GM12878 (cell line): ENCODE data around the gene BDP1. TPM values are rescaled to one million over a fixed set of nuclear protein-coding genes. Genes with fewer than 3 reads are reported as not detected.

ENCODE experiments used
- ATAC-seq: fragments of 200-7000 bp; cut with Tn5 transposase; 3 replicates; pipeline ENCODE4 v1.9.1; 2020; ENCODE audit warnings: mild to moderate bottlenecking, moderate library complexity
- BruUV-seq: library from RNA; stranded (reverse); fragments of 400-500 nt; replicated peaks from 2 replicates; lab custom pipeline; 2021; lab: Mats Ljungman, UMichigan
- CTCF ChIA-PET: fragments of 300-600 bp; sonication (Branson Sonifier 250); formaldehyde crosslinking; extraction: SDS; loops from one replicate; lab custom pipeline; 2021; ENCODE audit warnings: inconsistent platforms; lab: Yijun Ruan, JAX
- POLR2A ChIA-PET: fragments of 350-600 bp; formaldehyde crosslinking; extraction: SDS; loops from one replicate; lab custom pipeline; 2021; ENCODE audit warnings: inconsistent platforms; lab: Charles Lee
- RAD21 ChIA-PET: fragments of 300-600 bp; sonication (Branson Sonifier 250); formaldehyde crosslinking; loops from one replicate; lab custom pipeline; 2023; ENCODE audit warnings: antibody characterized with exemption; ENCODE audit not compliant: unreplicated experiment; lab: Charles Lee
- SMC1A ChIA-PET: fragments of 300-600 bp; sonication (Branson Sonifier 250); formaldehyde crosslinking; loops from one replicate; lab custom pipeline; 2023; ENCODE audit not compliant: unreplicated experiment, uncharacterized antibody; lab: Charles Lee
- DNase-seq: peaks from one replicate; pipeline ENCODE4 v3.0.0-alpha.2; 2011; ENCODE audit warnings: low read depth, low spot score
- FAIRE-seq: peaks from 3 replicates; lab custom pipeline; 2011; peaks lifted over from hg19 to GRCh38; lab: Jason Lieb, UNC
- H2AFZ ChIP-seq: 2 replicates; pipeline ENCODE4 v1.6.0; 2011; ENCODE audit warnings: low read depth, low read length, control low read depth; ENCODE audit not compliant: control insufficient read depth
- H3K27ac ChIP-seq: 2 replicates; pipeline ENCODE4 v1.5.1; 2011; ENCODE audit warnings: control low read depth; ENCODE audit not compliant: control insufficient read depth, insufficient read depth
- H3K27me3 ChIP-seq, 2 experiments: replicated peaks in 1 of 2; 2 replicates each; pipeline versions ENCODE4 v1.6.0 to v1.6.1; 2011; ENCODE audit warnings: low read length in 1 of 2; ENCODE audit not compliant: control insufficient read depth in 2 of 2, insufficient read depth in 2 of 2
- H3K36me3 ChIP-seq, 2 experiments: 2 replicates each; pipeline ENCODE4 v1.5.1; 2011; ENCODE audit warnings: low read length in 1 of 2; ENCODE audit not compliant: control insufficient read depth in 2 of 2, insufficient read depth in 2 of 2
- H3K4me1 ChIP-seq: 2 replicates; pipeline ENCODE4 v1.6.1; 2011; ENCODE audit warnings: mild to moderate bottlenecking, low read length, moderate library complexity, mixed read lengths; ENCODE audit not compliant: control insufficient read depth, insufficient read depth
- H3K4me2 ChIP-seq: 2 replicates; pipeline ENCODE4 v1.6.0; 2011; ENCODE audit warnings: control low read depth; ENCODE audit not compliant: control insufficient read depth, insufficient read depth
- H3K4me3 ChIP-seq: fragments of 200-600 bp; sonication (generic); 2 replicates; pipeline ENCODE4 v1.5.1; 2016
- H3K79me2 ChIP-seq: 2 replicates; pipeline ENCODE4 v1.6.0; 2011; ENCODE audit warnings: low read length; ENCODE audit not compliant: control insufficient read depth, insufficient read depth
- H3K9ac ChIP-seq: 2 replicates; pipeline ENCODE4 v1.8.0; 2011; ENCODE audit warnings: low read length, control low read depth, mixed read lengths; ENCODE audit not compliant: control insufficient read depth, insufficient read depth
- H3K9me3 ChIP-seq: replicated peaks from 3 replicates; pipeline ENCODE4 v1.5.1; 2011; ENCODE audit warnings: mild to moderate bottlenecking, low read length; ENCODE audit not compliant: control insufficient read depth, insufficient read depth
- H4K20me1 ChIP-seq: 2 replicates; pipeline ENCODE4 v1.6.0; 2011; ENCODE audit not compliant: control insufficient read depth, insufficient read depth
- CHD1 ChIP-seq: IDR thresholded peaks from 2 replicates; pipeline ENCODE4 v1.6.1; 2012; ENCODE audit warnings: low read depth, low read length, improper control_type of control experiment
- CREM ChIP-seq: IDR thresholded peaks from 2 replicates; pipeline ENCODE4 v1.6.1; 2014; ENCODE audit warnings: antibody characterized with exemption, low read depth
- CTCF ChIP-seq, 3 experiments: IDR thresholded peaks in 2 of 3; conservative IDR thresholded peaks in 1 of 3; 2 replicates each; pipeline ENCODE4 v1.5.1; 2011; ENCODE audit warnings: low read depth in 3 of 3, low read length in 3 of 3, mild to moderate bottlenecking in 3 of 3, control low read depth in 2 of 3, moderate library complexity in 2 of 3, inconsistent platforms in 1 of 3, mixed read lengths in 1 of 3; ENCODE audit not compliant: control insufficient read depth in 2 of 3, insufficient read depth in 1 of 3; ENCODE audit errors: extremely low read depth in 1 of 3
- EZH2 ChIP-seq: IDR thresholded peaks from 2 replicates; pipeline ENCODE4 v1.6.1; 2012; ENCODE audit warnings: low read depth, mild to moderate bottlenecking, control low read depth, inconsistent platforms, low read length, borderline replicate concordance; ENCODE audit not compliant: control insufficient read depth
- HDAC2 ChIP-seq: fragments of 200-600 bp; sonication (generic); IDR thresholded peaks from 2 replicates; pipeline ENCODE4 v1.6.1; 2017
- IRF5 ChIP-seq: fragments of 450-650 bp; IDR thresholded peaks from 2 replicates; pipeline ENCODE4 v1.6.1; 2017; ENCODE audit warnings: borderline replicate concordance
- NBN ChIP-seq: fragments of 450-650 bp; IDR thresholded peaks from 2 replicates; pipeline ENCODE4 v1.6.1; 2016
- NFYB ChIP-seq: IDR thresholded peaks from 2 replicates; pipeline ENCODE4 v1.6.1; 2011; ENCODE audit warnings: low read depth, mild to moderate bottlenecking, low read length, improper control_type of control experiment, moderate library complexity; ENCODE audit not compliant: insufficient read depth
- POLR2AphosphoS2 ChIP-seq: IDR thresholded peaks from 2 replicates; pipeline ENCODE4 v1.6.1; 2011; ENCODE audit warnings: low read depth, mild to moderate bottlenecking, low read length, improper control_type of control experiment, moderate library complexity
- SIN3A ChIP-seq: IDR thresholded peaks from 2 replicates; pipeline ENCODE4 v1.6.1; 2012; ENCODE audit warnings: low read depth, low read length, improper control_type of control experiment
- TAF1 ChIP-seq: IDR thresholded peaks from 2 replicates; pipeline ENCODE4 v1.6.1; 2011; ENCODE audit warnings: mild to moderate bottlenecking, low read depth, low read length, borderline replicate concordance
- ZBED1 ChIP-seq: IDR thresholded peaks from 2 replicates; pipeline ENCODE4 v1.6.1; 2016; ENCODE audit warnings: borderline replicate concordance
- ZBTB33 ChIP-seq: fragments of 450-650 bp; IDR thresholded peaks from 2 replicates; pipeline ENCODE4 v1.6.1; 2017; ENCODE audit warnings: mild to moderate bottlenecking
- ZSCAN29 ChIP-seq: fragments of 450-650 bp; IDR thresholded peaks from 2 replicates; pipeline ENCODE4 v1.6.1; 2017; ENCODE audit warnings: mild to moderate bottlenecking, moderate library complexity
- WGBS: methylation state at CpG from one replicate; pipeline ENCODE4 v1.1.6; 2016; ENCODE audit warnings: low lambda C conversion rate; ENCODE audit not compliant: insufficient replicate concordance, insufficient coverage; ENCODE audit errors: missing lambda C conversion rate; 5-methylcytosine and 5-hydroxymethylcytosine counted together
- in situ Hi-C: fragments of 300-500 bp; cut with MboI; formaldehyde crosslinking; loops from 9 replicates; pipeline ENCODE4 v1.14.3; 2018; ENCODE audit warnings: mixed read lengths
- intact Hi-C: fragments of 100-400 bp; cut with micrococcal nuclease; formaldehyde crosslinking; loops from one replicate; pipeline ENCODE4 v1.14.2; 2022; ENCODE audit not compliant: unreplicated experiment
- polyA plus RNA-seq, 11 experiments: library from polyadenylated mRNA; depleted of rRNA in 4 of 11; unstranded in 6 of 11; stranded (reverse) in 5 of 11; fragments of >200 nt; fragmentation: Nextera tagmentation in 4 of 11; fragmentation: Illumina TruSeq in 1 of 11; extraction: Ambion mirVana in 4 of 11; extraction: Trizol in 1 of 11; gene quantifications; 1 replicate in 1 of 11; 2 replicates in 10 of 11; pipeline versions ENCODE4 v1.2.1 to v1.2.3, GENCODE V29; 2011 to 2016; ENCODE audit warnings: inconsistent platforms in 2 of 11, missing spikeins in 2 of 11, low read depth in 1 of 11
- total RNA-seq, 4 experiments: library from RNA; depleted of rRNA in 3 of 4; stranded (reverse); fragments of >200 nt in 3 of 4; fragmentation: Illumina TruSeq in 1 of 4; extraction: Trizol in 1 of 4; gene quantifications; 2 replicates each; pipeline versions ENCODE4 v1.2.1 to v1.2.3, GENCODE V29; 2013 to 2021

The BDP1 gene
- total and polyA plus RNA-seq, 10 of the 15 experiments (the other 5 are each of a cell fraction or from before 2014, with no cell fraction given), result 6.1 to 31.1 (median 17.7) TPM

- ChIA-PET CTCF (no interaction called here), SMC1A (no interaction called here), RAD21 (no interaction called here), POLR2A (no interaction called here)
- no peaks in the 10 kb centered on the region for H3K79me2 ChIP-seq
- H3K9ac ChIP-seq, result no peak overlapping the region
- H3K4me1 ChIP-seq, result peaks cover 3% of the 10 kb centered on the region
- FAIRE-seq, result no peak
- BruUV-seq, result no TSS peak
- no peak for DNase-seq
- in situ Hi-C loops, result no loop called here
- no peak overlapping the region for H3K27ac ChIP-seq
- peaks cover 0 to 10% of the 10 kb centered on the region in 2 experiments; a peak in 2 of 4 replicates for H3K36me3 ChIP-seq
- no peak overlapping the region for H2AFZ ChIP-seq
- no peak for ATAC-seq
- H3K4me2 ChIP-seq, result no peak overlapping the region
- H3K9me3 ChIP-seq, result no peaks in the 10 kb centered on the region
- intact Hi-C loops, result no loop called here
- H4K20me1 ChIP-seq, result no peaks in the 10 kb centered on the region
- no peak overlapping the region for H3K4me3 ChIP-seq
- 99% methylated on average over 3 of the region's 3 CpGs for WGBS
- no peak for TF ChIP-seq POLR2AphosphoS2
- TF ChIP-seq EZH2, result no peak
- no peak for TF ChIP-seq ZBED1
- H3K27me3 ChIP-seq, result no peaks in the 10 kb centered on the region
Observed at GRCh38 chr5:71528206-71528605, 72.8 kb downstream of the BDP1 start.

- intact Hi-C loops (no loop called here), in situ Hi-C loops (no loop called here)
- CTCF ChIA-PET, result interaction anchor here (1.5 kb wide), 1 partner anchor 72 kb away, joined by 3 read pairs; no protein-coding TSS in a partner anchor
- WGBS, result 100% methylated on average over 1 of the region's 1 CpG
- RAD21 ChIA-PET, result no interaction called here
- H3K27me3 ChIP-seq, result no peaks in the 10 kb centered on the region
- no peak overlapping the region for H3K27ac ChIP-seq
- no peak for ATAC-seq
- no peaks in the 10 kb centered on the region for H4K20me1 ChIP-seq
- FAIRE-seq, result no peak
- POLR2A ChIA-PET, result no interaction called here
- H3K4me1 ChIP-seq, result peaks cover 3% of the 10 kb centered on the region
- no peak overlapping the region for H2AFZ ChIP-seq
- H3K9ac ChIP-seq, result no peak overlapping the region
- no TSS peak for BruUV-seq
- no peak for DNase-seq
- peaks cover 0 to 11% of the 10 kb centered on the region in 2 experiments; a peak in 2 of 4 replicates for H3K36me3 ChIP-seq
- H3K4me3 ChIP-seq, result no peak overlapping the region
- SMC1A ChIA-PET, result interaction anchor here (0.6 kb wide), 1 partner anchor 55 kb away, joined by 3 read pairs; no protein-coding TSS in a partner anchor
- no peaks in the 10 kb centered on the region for H3K9me3 ChIP-seq
- H3K79me2 ChIP-seq, result no peaks in the 10 kb centered on the region
- no peak overlapping the region for H3K4me2 ChIP-seq
- TF ChIP-seq CHD1, result no peak
- no peak for TF ChIP-seq IRF5
- no peak for TF ChIP-seq NBN
- TF ChIP-seq TAF1, result no peak
- TF ChIP-seq ZSCAN29, result no peak
- no peak for TF ChIP-seq HDAC2
- TF ChIP-seq CTCF (IDR thresholded peaks at IDR 0.05 in 2 of 3, conservative IDR thresholded peaks at IDR 0.05 in 1 of 3; ENCODE audit: control insufficient read depth in 2 of 3, extremely low read depth in 1 of 3, insufficient read depth in 1 of 3, low read depth in 3 of 3, low read length in 3 of 3), result no peak
- TF ChIP-seq SIN3A, result no peak
- TF ChIP-seq ZBTB33, result no peak
- no peak for TF ChIP-seq NFYB
- TF ChIP-seq CREM, result no peak
Observed at GRCh38 chr5:71529682-71530081, 74.2 kb downstream of the BDP1 start.
